HL-60 (cell line): ENCODE data around the gene PRKACB.

ENCODE experiments used
- DNase-seq, 2 experiments: peaks; one replicate each; pipeline ENCODE4 v3.0.0-alpha.2; 2010 to 2020; ENCODE audit warnings: low read depth in 1 of 2, low spot score in 1 of 2
- H3K27ac ChIP-seq: fragments of 250-450 bp; sonication (Bioruptor Pico); replicated peaks from 2 replicates; pipeline ENCODE4 v1.5.1; 2020; ENCODE audit warnings: mild to moderate bottlenecking, moderate library complexity
- H3K27me3 ChIP-seq: fragments of 250-450 bp; sonication (Bioruptor Pico); 2 replicates; pipeline ENCODE4 v1.5.1; 2021; ENCODE audit warnings: mild to moderate bottlenecking, moderate library complexity; ENCODE audit not compliant: insufficient read depth, poor library complexity, severe bottlenecking
- H3K4me3 ChIP-seq: replicated peaks from 2 replicates; pipeline ENCODE4 v1.5.1; 2011; ENCODE audit warnings: mild to moderate bottlenecking, control low read depth, low read length; ENCODE audit not compliant: insufficient read depth
- CTCF ChIP-seq: IDR thresholded peaks from one replicate; pipeline ENCODE4 v1.5.1; 2011; ENCODE audit warnings: low read length, control low read depth, inconsistent platforms; ENCODE audit not compliant: insufficient read depth
- GABPA ChIP-seq: IDR thresholded peaks from 2 replicates; pipeline ENCODE4 v1.6.1; 2012; ENCODE audit warnings: low read depth
- POLR2AphosphoS5 ChIP-seq: IDR thresholded peaks from 2 replicates; pipeline ENCODE4 v1.6.1; 2012; ENCODE audit warnings: low read depth
- REST ChIP-seq: IDR thresholded peaks from 2 replicates; pipeline ENCODE4 v1.6.1; 2012; ENCODE audit warnings: low read depth; ENCODE audit not compliant: insufficient replicate concordance
- SPI1 ChIP-seq: IDR thresholded peaks from 2 replicates; pipeline ENCODE4 v1.6.1; 2012; ENCODE audit warnings: low read depth, mild to moderate bottlenecking, borderline replicate concordance

The PRKACB gene

GRCh38 chr1:84166797-84167196, 22.7 kb downstream of the PRKACB start:
- H3K4me3 ChIP-seq, result no peak overlapping the region

GRCh38 chr1:84168783-84169182, 24.7 kb downstream of the PRKACB start:
- TF ChIP-seq CTCF, result no peak
- no peak for TF ChIP-seq GABPA
- no peak for TF ChIP-seq REST
- no peak for TF ChIP-seq POLR2AphosphoS5
- TF ChIP-seq SPI1, result no peak
- no peak for DNase-seq
- Histone ChIP-seq H3K27ac (no peak overlapping the region), H3K4me3 (no peak overlapping the region), H3K27me3 (no peaks in the 10 kb centered on the region)

More at GRCh38 chr1:84166797-84167196, 22.7 kb downstream of the PRKACB start:
- TF ChIP-seq SPI1 (no peak), CTCF (no peak), POLR2AphosphoS5 (no peak), GABPA (no peak), REST (no peak)
- DNase-seq, result no peak
- Histone ChIP-seq H3K27ac (no peak overlapping the region), H3K27me3 (no peaks in the 10 kb centered on the region)

- no peaks in the 10 kb centered on the region for H3K27me3 ChIP-seq
- no peak overlapping the region for H3K4me3 ChIP-seq
- no peak for TF ChIP-seq CTCF
- TF ChIP-seq POLR2AphosphoS5, result no peak
- no peak for TF ChIP-seq REST
- TF ChIP-seq GABPA, result no peak
- TF ChIP-seq SPI1, result no peak
- DNase-seq, result no peak
- no peak overlapping the region for H3K27ac ChIP-seq
Measured at GRCh38 chr1:84170171-84170570, 26.1 kb downstream of the PRKACB start.
